Astrocyte of the cerebellum (primary cell): ENCODE data around the gene UGT1A5.

Source experiments
- DNase-seq: peaks from one replicate; pipeline ENCODE4 v3.0.0-alpha.2; 2011; ENCODE audit warnings: low read depth
- H3K4me3 ChIP-seq: 2 replicates; pipeline ENCODE4 v1.5.1; 2011; ENCODE audit warnings: mild to moderate bottlenecking, low read depth, low read length, moderate library complexity
- CTCF ChIP-seq: IDR thresholded peaks from 2 replicates; pipeline ENCODE4 v1.5.1; 2012; ENCODE audit warnings: low read length, low read depth, moderate library complexity, mild to moderate bottlenecking; ENCODE audit errors: missing control alignments
- in situ Hi-C: cut with HindIII; loops from 2 replicates; pipeline ENCODE4 v1.10.0; 2017; ENCODE audit warnings: low sequenced_read_pairs

UGT1A5 gene

GRCh38 chr2:233702238-233702637, 10.5 kb upstream of the UGT1A5 start:
- DNase-seq, result no peak
- in situ Hi-C loops, result no loop called here
- H3K4me3 ChIP-seq, result no peak overlapping the region
- TF ChIP-seq CTCF, result no peak

- no peak for DNase-seq
- TF ChIP-seq CTCF, result no peak
- in situ Hi-C loops, result no loop called here
- no peak overlapping the region for H3K4me3 ChIP-seq
These were observed 6.7 kb upstream of the UGT1A5 start for GRCh38 chr2:233705911-233706506.

GRCh38 chr2:233706720-233707119, 6.0 kb upstream of the UGT1A5 start:
- in situ Hi-C loops, result no loop called here
- TF ChIP-seq CTCF, result no peak
- H3K4me3 ChIP-seq, result no peak overlapping the region
- no peak for DNase-seq

- no peak for TF ChIP-seq CTCF
- DNase-seq, result no peak
- H3K4me3 ChIP-seq, result no peak overlapping the region
- in situ Hi-C loops, result no loop called here
These were observed 4.6 kb upstream of the UGT1A5 start for GRCh38 chr2:233707940-233708644.

- no peak for DNase-seq
- H3K4me3 ChIP-seq, result no peak overlapping the region
- in situ Hi-C loops, result no loop called here
- TF ChIP-seq CTCF, result no peak
These were observed 3.8 kb upstream of the UGT1A5 start for GRCh38 chr2:233708942-233709341.

- in situ Hi-C loops, result no loop called here
- TF ChIP-seq CTCF, result peak; percentile 97
- no peak overlapping the region for H3K4me3 ChIP-seq
- DNase-seq, result peak; percentile 41
These were observed 1.2 kb upstream of the UGT1A5 start for GRCh38 chr2:233711312-233712008.
